ENCODE measurements around the gene USP21. TPM values are rescaled to one million over a fixed set of nuclear protein-coding genes. Genes with fewer than 3 reads are reported as not detected.

Gene USP21
- total and polyA plus RNA-seq, 2 donors (not counting 3 experiments of a cell fraction or from before 2014, with no cell fraction given): 19.7 to 29.2 TPM

DNA sequence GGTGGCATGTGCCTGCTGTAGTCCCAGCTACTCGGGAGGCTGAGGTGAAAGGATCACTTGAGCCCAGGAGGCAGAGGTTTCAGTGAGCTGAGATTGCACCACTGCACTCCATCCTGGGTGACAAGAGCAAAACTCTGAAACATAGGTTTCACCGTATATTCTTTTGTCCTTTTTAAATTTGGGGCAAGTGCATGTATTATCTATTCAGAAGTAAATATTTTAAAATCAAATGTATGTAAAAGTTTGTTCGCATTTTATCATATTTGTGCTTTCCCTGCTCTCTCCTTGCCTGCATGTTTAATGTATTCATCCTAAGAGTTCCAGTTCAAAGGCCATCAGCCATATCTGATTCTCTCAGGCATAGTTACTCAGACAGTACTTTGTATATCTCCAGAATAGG, 13.5 kb upstream of the USP21 start:
- FAIRE-seq (no peak), DNase-seq (ENCODE audit: low read depth, low spot score) (no peak)
- Histone ChIP-seq H3K9me1 (replicated peaks; ENCODE audit: control insufficient read depth, extremely low read depth, insufficient read depth, low read length) (no peaks in the 10 kb centered on the region), H3K79me2 (ENCODE audit: control insufficient read depth, insufficient read depth, low read length) (no peaks in the 10 kb centered on the region), H4K20me1 (replicated peaks; ENCODE audit: control insufficient read depth, extremely low read depth, insufficient read depth, low read length) (no peaks in the 10 kb centered on the region), H3K9me3 (replicated peaks; ENCODE audit: control insufficient read depth, insufficient read depth, low read length) (no peaks in the 10 kb centered on the region), H3K27me3 (ENCODE audit: control insufficient read depth in 2 of 2, insufficient read depth in 2 of 2, low read length in 2 of 2) (no peaks in the 10 kb centered on the region), H3K9ac (replicated peaks; ENCODE audit: extremely low read depth, insufficient read depth, low read length) (no peak overlapping the region), H2AFZ (ENCODE audit: low read depth, low read length) (no peak overlapping the region), H3K27ac (ENCODE audit: insufficient read depth, low read depth, low read length) (no peak overlapping the region), H3K4me2 (ENCODE audit: insufficient read depth, low read length) (no peak overlapping the region), H3K36me3 (ENCODE audit: control insufficient read depth in 2 of 2, extremely low read depth in 1 of 2, insufficient read depth in 2 of 2, low read length in 2 of 2) (no peaks in the 10 kb centered on the region), H3K4me1 (ENCODE audit: control insufficient read depth, extremely low read depth, insufficient read depth, low read length) (no peaks in the 10 kb centered on the region), H3K4me3 (replicated peaks in 1 of 3; ENCODE audit: insufficient read depth in 1 of 3, low read depth in 1 of 3, low read length in 3 of 3) (no peak overlapping the region)
- BruUV-seq (replicated peaks): no TSS peak
- POLR2A ChIA-PET: interaction anchor here (0.7 kb wide), 1 partner anchor 244 kb away, joined by 3 read pairs; no protein-coding TSS in a partner anchor
- CTCF ChIA-PET: interaction anchor here (1.3 kb wide), 1 partner anchor 311 kb away, joined by 3 read pairs; no protein-coding TSS in a partner anchor
- dilution Hi-C loops (cut with MboI; ENCODE audit: extremely low pct_ligation_motif_present, low sequenced_read_pairs): no loop called here
- intact Hi-C loops (cut with micrococcal nuclease): no loop called here
- TF ChIP-seq, protein P1, sequence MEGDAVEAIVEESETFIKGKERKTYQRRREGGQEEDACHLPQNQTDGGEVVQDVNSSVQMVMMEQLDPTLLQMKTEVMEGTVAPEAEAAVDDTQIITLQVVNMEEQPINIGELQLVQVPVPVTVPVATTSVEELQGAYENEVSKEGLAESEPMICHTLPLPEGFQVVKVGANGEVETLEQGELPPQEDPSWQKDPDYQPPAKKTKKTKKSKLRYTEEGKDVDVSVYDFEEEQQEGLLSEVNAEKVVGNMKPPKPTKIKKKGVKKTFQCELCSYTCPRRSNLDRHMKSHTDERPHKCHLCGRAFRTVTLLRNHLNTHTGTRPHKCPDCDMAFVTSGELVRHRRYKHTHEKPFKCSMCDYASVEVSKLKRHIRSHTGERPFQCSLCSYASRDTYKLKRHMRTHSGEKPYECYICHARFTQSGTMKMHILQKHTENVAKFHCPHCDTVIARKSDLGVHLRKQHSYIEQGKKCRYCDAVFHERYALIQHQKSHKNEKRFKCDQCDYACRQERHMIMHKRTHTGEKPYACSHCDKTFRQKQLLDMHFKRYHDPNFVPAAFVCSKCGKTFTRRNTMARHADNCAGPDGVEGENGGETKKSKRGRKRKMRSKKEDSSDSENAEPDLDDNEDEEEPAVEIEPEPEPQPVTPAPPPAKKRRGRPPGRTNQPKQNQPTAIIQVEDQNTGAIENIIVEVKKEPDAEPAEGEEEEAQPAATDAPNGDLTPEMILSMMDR (IDR thresholded peaks at IDR 0.05; ENCODE audit: extremely low read depth in 1 of 2, insufficient read depth in 1 of 2, low read depth in 1 of 2, low read length in 2 of 2): no peak
- no peak for TF ChIP-seq JUN (IDR thresholded peaks at IDR 0.05; ENCODE audit: borderline replicate concordance, insufficient read depth, insufficient read length, low read depth)
- TF ChIP-seq GATA2 (IDR thresholded peaks at IDR 0.05; ENCODE audit: insufficient read depth, insufficient read length, low read depth, low read length): no peak
- no peak for TF ChIP-seq FOS (IDR thresholded peaks at IDR 0.05; ENCODE audit: borderline replicate concordance, insufficient read depth, low read length)
- no peak for TF ChIP-seq POLR2AphosphoS5 (IDR thresholded peaks at IDR 0.05; ENCODE audit: insufficient read depth, low read depth, low read length)
- no peak for TF ChIP-seq MYC (IDR thresholded peaks at IDR 0.05; ENCODE audit: low read depth, low read length)
- TF ChIP-seq EZH2 (IDR thresholded peaks at IDR 0.05; ENCODE audit: borderline replicate concordance, low read depth, low read length, severe bottlenecking): no peak
- TF ChIP-seq, protein P2, sequence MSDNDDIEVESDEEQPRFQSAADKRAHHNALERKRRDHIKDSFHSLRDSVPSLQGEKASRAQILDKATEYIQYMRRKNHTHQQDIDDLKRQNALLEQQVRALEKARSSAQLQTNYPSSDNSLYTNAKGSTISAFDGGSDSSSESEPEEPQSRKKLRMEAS (IDR thresholded peaks at IDR 0.05; ENCODE audit: insufficient read depth, insufficient read length): no peak
- no peak for TF ChIP-seq POLR2A (IDR thresholded peaks at IDR 0.05; ENCODE audit: low read depth, low read length)

All from endothelial cell of umbilical vein (primary cell).